ENCODE data around the gene HIPK2. TPM values are rescaled to one million over a fixed set of nuclear protein-coding genes. Genes with fewer than 3 reads are reported as not detected.

Gene HIPK2
- total and polyA plus RNA-seq, 10 of the 15 experiments (the other 5 are each of a cell fraction or from before 2014, with no cell fraction given), result 1.7 to 39.0 (median 9.4) TPM

GRCh38 chr7:139647814-139648390 lies 129.9 kb downstream of the HIPK2 start:
- RAD21 ChIA-PET (ENCODE audit: unreplicated experiment), result interaction anchor here (0.7 to 5.2 kb wide), 34 partner anchors 15 to 354 kb away, joined by 3 to 135 read pairs (median 7); partner anchors contain the start of genes HIPK2 and TBXAS1
- H3K79me2 ChIP-seq (ENCODE audit: control insufficient read depth, insufficient read depth, low read length), result no peaks in the 10 kb centered on the region; the same call in 1 of the 2 replicates
- FAIRE-seq (no peak), DNase-seq (ENCODE audit: low read depth, low spot score) (no peak), ATAC-seq (peak; percentile 9)
- TF ChIP-seq HDAC2 (IDR thresholded peaks at IDR 0.05), result no peak
- TF ChIP-seq, protein P1, sequence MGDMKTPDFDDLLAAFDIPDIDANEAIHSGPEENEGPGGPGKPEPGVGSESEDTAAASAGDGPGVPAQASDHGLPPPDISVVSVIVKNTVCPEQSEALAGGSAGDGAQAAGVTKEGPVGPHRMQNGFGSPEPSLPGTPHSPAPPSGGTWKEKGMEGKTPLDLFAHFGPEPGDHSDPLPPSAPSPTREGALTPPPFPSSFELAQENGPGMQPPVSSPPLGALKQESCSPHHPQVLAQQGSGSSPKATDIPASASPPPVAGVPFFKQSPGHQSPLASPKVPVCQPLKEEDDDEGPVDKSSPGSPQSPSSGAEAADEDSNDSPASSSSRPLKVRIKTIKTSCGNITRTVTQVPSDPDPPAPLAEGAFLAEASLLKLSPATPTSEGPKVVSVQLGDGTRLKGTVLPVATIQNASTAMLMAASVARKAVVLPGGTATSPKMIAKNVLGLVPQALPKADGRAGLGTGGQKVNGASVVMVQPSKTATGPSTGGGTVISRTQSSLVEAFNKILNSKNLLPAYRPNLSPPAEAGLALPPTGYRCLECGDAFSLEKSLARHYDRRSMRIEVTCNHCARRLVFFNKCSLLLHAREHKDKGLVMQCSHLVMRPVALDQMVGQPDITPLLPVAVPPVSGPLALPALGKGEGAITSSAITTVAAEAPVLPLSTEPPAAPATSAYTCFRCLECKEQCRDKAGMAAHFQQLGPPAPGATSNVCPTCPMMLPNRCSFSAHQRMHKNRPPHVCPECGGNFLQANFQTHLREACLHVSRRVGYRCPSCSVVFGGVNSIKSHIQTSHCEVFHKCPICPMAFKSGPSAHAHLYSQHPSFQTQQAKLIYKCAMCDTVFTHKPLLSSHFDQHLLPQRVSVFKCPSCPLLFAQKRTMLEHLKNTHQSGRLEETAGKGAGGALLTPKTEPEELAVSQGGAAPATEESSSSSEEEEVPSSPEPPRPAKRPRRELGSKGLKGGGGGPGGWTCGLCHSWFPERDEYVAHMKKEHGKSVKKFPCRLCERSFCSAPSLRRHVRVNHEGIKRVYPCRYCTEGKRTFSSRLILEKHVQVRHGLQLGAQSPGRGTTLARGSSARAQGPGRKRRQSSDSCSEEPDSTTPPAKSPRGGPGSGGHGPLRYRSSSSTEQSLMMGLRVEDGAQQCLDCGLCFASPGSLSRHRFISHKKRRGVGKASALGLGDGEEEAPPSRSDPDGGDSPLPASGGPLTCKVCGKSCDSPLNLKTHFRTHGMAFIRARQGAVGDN (IDR thresholded peaks at IDR 0.05), result 0 out of 2 replicates have a peak, but pooled peaks have one; percentile 11
- TF ChIP-seq BCL11A (IDR thresholded peaks at IDR 0.05; ENCODE audit: low read depth, low read length), result no peak
- peak; percentile 68 for TF ChIP-seq ZBTB33 (IDR thresholded peaks at IDR 0.05)
- 0 out of 2 replicates have a peak, but pooled peaks have one; percentile 11 for TF ChIP-seq CBFB (IDR thresholded peaks at IDR 0.05; ENCODE audit: low read depth)
- TF ChIP-seq GATAD2B (conservative IDR thresholded peaks at IDR 0.05; ENCODE audit: low read depth), result no peak
- in situ Hi-C loops (cut with MboI) (loop anchor here (5.0 kb wide), 1 partner anchor 124 kb away; no protein-coding TSS in a partner anchor), intact Hi-C loops (cut with micrococcal nuclease; ENCODE audit: unreplicated experiment) (loop anchor here (2.0 to 5.0 kb wide), 4 partner anchors 33 to 239 kb away; no protein-coding TSS in a partner anchor)
- peaks cover 39% of the 10 kb centered on the region for H3K4me1 ChIP-seq (ENCODE audit: control insufficient read depth, insufficient read depth, low read length)
- H3K4me3 ChIP-seq, result no peak overlapping the region
- peak overlapping the region; percentile 76 for H3K27ac ChIP-seq (ENCODE audit: control insufficient read depth, insufficient read depth)
- 25% methylated on average over 2 of the region's 2 CpGs for WGBS (ENCODE audit: insufficient coverage, insufficient replicate concordance, low lambda C conversion rate, missing lambda C conversion rate)
- no peaks in the 10 kb centered on the region; the same call in 2 of the 3 replicates for H3K9me3 ChIP-seq (replicated peaks; ENCODE audit: control insufficient read depth, insufficient read depth, low read length)
- H3K36me3 ChIP-seq (ENCODE audit: control insufficient read depth in 2 of 2, insufficient read depth in 2 of 2, low read length in 1 of 2), result peaks cover 4 to 13% of the 10 kb centered on the region in 2 experiments; a peak in 3 of 4 replicates
- H3K4me2 ChIP-seq (ENCODE audit: control insufficient read depth, insufficient read depth), result peak overlapping the region; percentile 81
- SMC1A ChIA-PET (ENCODE audit: uncharacterized antibody, unreplicated experiment), result interaction anchor here (0.7 to 5.3 kb wide), 48 partner anchors 11 to 355 kb away, joined by 3 to 121 read pairs (median 6); no protein-coding TSS in a partner anchor
- POLR2A ChIA-PET, result interaction anchor here (1.0 to 3.4 kb wide), 7 partner anchors 12 to 353 kb away, joined by 3 to 32 read pairs (median 4); no protein-coding TSS in a partner anchor
- 0 out of 2 replicates have a peak, but pooled peaks cover 2% of the 10 kb centered on the region for H4K20me1 ChIP-seq (ENCODE audit: control insufficient read depth, insufficient read depth)
- no TSS peak for BruUV-seq (replicated peaks)
- H3K9ac ChIP-seq (ENCODE audit: control insufficient read depth, insufficient read depth, low read length), result peak overlapping the region; percentile 21; the same call in 1 of the 2 replicates
- CTCF ChIA-PET, result interaction anchor here (1.0 to 5.2 kb wide), 29 partner anchors 12 to 354 kb away, joined by 3 to 225 read pairs (median 8); no protein-coding TSS in a partner anchor
- H3K27me3 ChIP-seq (replicated peaks in 1 of 2; ENCODE audit: control insufficient read depth in 2 of 2, insufficient read depth in 2 of 2, low read length in 1 of 2), result no peaks in the 10 kb centered on the region
- H2AFZ ChIP-seq (ENCODE audit: control insufficient read depth, low read depth, low read length), result no peak overlapping the region

All from GM12878 (cell line).